Activated CD8-positive, alpha-beta memory T cell treated with anti-CD3 and anti-CD28 coated beads, Interleukin-2, amount 50 U/mL, for 1 hour (primary cell): Measurements from ENCODE around the gene NDUFB11.

Experiments
- DNase-seq: peaks from one replicate; pipeline ENCODE4 v3.0.0-alpha.2; 2020; ENCODE audit errors: extremely low read depth

NDUFB11 gene

GRCh38 chrX:47174846-47175587, 30.5 kb upstream of the NDUFB11 start:
- DNase-seq = no peak

GRCh38 chrX:47174376-47174775, 29.9 kb upstream of the NDUFB11 start:
- no peak for DNase-seq

GRCh38 chrX:47172971-47173792, 28.7 kb upstream of the NDUFB11 start:
- no peak for DNase-seq

- no peak for DNase-seq
Observed at GRCh38 chrX:47172549-47172948, 28.0 kb upstream of the NDUFB11 start.

GRCh38 chrX:47171996-47172395, 27.5 kb upstream of the NDUFB11 start:
- no peak for DNase-seq

GRCh38 chrX:47170861-47171692, 26.6 kb upstream of the NDUFB11 start:
- no peak for DNase-seq

GRCh38 chrX:47169726-47170515, 25.4 kb upstream of the NDUFB11 start:
- DNase-seq = no peak

GRCh38 chrX:47169273-47169672, 24.8 kb upstream of the NDUFB11 start:
- no peak for DNase-seq

GRCh38 chrX:47168495-47169073, 24.1 kb upstream of the NDUFB11 start:
- no peak for DNase-seq

GRCh38 chrX:47166126-47166525, 21.6 kb upstream of the NDUFB11 start:
- no peak for DNase-seq

GRCh38 chrX:47164420-47164819, 19.9 kb upstream of the NDUFB11 start:
- no peak for DNase-seq

GRCh38 chrX:47162927-47163583, 18.6 kb upstream of the NDUFB11 start:
- DNase-seq = no peak

GRCh38 chrX:47160781-47161180, 16.3 kb upstream of the NDUFB11 start:
- DNase-seq = no peak

- no peak for DNase-seq
Observed at GRCh38 chrX:47158781-47159180, 14.3 kb upstream of the NDUFB11 start.

GRCh38 chrX:47158131-47158530, 13.6 kb upstream of the NDUFB11 start:
- DNase-seq = no peak

- DNase-seq = no peak
Observed at GRCh38 chrX:47156611-47157520, 12.4 kb upstream of the NDUFB11 start.

GRCh38 chrX:47151435-47151834, 6.9 kb upstream of the NDUFB11 start:
- DNase-seq = no peak

- no peak for DNase-seq
Observed at GRCh38 chrX:47148946-47149345, 4.4 kb upstream of the NDUFB11 start.
